Measurements from ENCODE around the gene ARPC1A.
"Not testable (repeated sequence)": the region's sequence is repeated elsewhere in the genome, so short reads cannot be mapped to it uniquely, and the experiment has no call there.

Gene ARPC1A

DNA sequence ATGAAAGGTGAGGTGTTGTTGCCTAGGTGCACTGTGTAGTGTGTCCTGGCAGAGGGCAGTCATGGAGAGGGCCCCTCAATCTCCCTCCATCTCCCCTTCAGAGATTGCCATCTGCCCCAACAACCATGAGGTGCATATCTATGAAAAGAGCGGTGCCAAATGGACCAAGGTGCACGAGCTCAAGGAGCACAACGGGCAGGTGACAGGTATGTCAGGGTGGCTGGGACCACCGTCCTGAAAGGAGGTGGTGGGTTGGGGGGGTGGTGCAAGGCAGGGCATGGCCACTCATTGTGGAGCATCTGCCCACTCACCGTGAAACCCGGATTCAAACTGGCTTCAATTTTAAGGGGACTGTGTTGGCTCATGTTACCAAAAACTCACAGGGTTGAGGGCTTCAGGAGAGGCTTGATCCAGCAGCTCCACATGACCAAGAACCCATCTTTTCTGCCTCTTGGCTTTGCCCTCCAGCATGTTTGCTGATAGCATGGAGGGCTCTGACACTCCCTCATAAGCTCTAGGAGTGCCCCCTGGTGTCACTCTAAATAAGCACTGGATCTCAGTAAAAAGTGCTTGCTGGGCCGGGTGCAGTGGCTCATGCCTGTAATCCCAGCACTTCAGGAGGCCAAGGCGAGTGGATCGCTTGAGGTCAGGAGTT is 61.0 kb downstream of the ARPC1A start:
- no peak for FAIRE-seq

DNA sequence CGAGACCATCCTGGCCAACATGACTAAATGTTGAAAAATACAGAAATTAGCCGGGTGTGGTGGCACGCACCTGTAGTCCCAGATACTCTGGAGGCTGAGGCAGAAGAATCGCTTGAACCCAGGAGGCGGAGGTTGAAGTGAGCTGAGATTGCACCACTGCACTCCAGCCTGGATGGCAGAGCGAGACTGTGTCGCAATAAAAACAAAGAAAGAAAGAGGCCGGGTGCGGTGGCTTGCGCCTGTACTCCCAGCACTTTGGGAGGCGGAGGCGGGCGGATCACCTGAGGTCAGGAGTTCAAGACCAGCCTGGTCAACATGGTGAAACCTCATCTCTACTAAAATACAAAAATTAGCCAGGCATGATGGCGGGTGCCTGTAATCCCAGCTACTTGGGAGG is 61.5 kb downstream of the ARPC1A start:
- not testable (repeated sequence) for DNase-seq (ENCODE audit: low spot score); FAIRE-seq

More for the DNA sequence above, 61.0 kb downstream of the ARPC1A start:
- DNase-seq (ENCODE audit: low spot score), result no peak

DNA sequence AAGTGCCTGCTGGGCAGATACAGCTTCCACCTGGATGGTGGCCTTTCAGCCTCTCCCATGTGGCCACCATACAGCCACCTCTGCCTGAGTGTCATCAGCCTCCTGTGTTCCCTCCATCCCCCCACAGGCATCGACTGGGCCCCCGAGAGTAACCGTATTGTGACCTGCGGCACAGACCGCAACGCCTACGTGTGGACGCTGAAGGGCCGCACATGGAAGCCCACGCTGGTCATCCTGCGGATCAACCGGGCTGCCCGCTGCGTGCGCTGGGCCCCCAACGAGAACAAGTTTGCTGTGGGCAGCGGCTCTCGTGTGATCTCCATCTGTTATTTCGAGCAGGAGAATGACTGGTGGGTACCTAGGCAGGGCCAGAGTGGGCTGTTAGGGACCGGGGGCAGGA is 62.2 kb downstream of the ARPC1A start:
- FAIRE-seq (no peak), DNase-seq (ENCODE audit: low spot score) (no peak)

DNA sequence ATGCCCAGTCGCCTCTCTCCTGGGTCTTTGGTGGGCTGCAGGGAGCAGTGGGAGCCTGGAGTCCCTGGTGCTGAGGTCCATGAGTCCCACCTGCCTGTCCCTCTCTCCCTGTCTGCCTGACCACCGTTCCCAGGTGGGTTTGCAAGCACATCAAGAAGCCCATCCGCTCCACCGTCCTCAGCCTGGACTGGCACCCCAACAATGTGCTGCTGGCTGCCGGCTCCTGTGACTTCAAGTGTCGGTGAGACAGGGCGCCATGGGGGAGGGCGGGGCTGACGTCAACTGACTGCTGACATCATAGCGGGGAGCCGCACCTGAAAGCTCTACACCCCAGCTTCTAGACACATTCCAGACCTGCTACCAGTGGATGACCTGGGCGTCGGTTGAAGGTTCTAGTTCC is 64.1 kb downstream of the ARPC1A start:
- DNase-seq (ENCODE audit: low spot score) (no peak), FAIRE-seq (no peak)

DNA sequence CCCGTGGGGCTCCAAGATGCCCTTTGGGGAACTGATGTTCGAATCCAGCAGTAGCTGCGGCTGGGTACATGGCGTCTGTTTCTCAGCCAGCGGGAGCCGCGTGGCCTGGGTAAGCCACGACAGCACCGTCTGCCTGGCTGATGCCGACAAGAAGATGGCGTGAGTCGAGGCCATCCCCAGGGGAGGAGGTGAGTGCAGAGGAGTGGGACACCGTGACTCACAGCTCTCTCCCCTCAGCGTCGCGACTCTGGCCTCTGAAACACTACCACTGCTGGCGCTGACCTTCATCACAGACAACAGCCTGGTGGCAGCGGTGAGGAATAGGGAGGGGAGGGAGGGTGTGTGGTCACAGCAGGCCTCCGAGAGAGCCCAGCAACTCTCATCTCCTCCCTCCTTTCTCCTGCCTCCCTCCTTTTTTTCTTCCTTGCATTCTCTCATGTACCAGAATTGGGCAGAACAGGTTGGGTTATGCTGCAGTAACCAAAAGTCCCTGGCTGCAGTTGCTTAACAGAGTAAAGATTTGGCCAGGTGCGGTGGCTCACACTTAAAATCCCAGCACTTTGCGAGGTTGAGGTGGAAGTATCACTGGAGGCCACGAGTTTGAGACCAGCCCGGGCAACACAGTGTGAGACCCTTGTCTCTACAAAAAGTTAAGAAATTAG is 65.4 kb downstream of the ARPC1A start:
- DNase-seq (ENCODE audit: low spot score) (no peak), FAIRE-seq (no peak)

DNA sequence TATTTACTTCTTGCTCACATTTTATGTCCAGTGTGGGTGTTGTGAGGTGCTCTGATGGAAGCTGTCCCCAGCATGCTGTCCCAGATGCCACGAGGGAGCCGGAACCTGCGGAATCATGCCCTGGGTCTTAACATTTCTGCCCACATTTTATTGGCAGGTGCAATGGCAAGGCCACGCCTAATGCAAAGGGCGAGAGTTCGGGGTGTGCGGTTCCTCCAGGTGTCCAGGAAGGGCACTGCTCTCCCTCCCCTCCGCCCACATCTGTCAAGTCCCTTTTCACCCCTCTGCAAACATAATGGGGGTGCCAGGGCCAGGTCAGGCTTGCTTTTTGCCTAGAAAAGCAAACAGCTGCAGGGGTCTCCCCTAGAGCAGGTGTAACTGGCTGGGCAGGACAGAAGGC is 66.3 kb downstream of the ARPC1A start:
- DNase-seq (ENCODE audit: low spot score), result no peak
- no peak for FAIRE-seq

DNA sequence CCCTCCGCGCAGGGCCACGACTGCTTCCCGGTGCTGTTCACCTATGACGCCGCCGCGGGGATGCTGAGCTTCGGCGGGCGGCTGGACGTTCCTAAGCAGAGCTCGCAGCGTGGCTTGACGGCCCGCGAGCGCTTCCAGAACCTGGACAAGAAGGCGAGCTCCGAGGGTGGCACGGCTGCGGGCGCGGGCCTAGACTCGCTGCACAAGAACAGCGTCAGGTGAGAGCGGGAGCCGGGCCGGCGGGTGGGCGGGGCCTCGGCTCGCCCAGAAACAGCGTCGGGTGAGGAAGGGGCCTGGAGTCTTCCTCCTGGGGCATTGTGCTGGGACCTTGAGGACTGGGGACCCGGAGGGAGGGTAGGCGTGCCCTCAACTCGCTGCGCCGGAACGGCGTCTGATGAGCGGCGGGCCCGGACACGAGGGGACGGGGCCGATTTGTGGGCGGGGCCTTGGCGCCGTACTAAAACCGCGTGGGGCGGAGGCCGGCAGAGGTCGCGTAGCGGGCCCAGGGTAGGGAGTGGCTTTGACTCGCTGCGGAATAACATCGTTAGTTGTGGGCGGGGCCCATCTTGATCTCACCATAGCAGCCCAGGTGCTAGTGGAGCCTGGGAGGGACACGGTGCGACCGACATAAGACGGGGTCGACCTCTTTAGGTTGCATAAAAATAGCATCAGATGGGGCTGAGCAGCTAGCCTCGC is 67.1 kb downstream of the ARPC1A start:
- FAIRE-seq, result no peak
- DNase-seq (ENCODE audit: low spot score), result no peak

DNA sequence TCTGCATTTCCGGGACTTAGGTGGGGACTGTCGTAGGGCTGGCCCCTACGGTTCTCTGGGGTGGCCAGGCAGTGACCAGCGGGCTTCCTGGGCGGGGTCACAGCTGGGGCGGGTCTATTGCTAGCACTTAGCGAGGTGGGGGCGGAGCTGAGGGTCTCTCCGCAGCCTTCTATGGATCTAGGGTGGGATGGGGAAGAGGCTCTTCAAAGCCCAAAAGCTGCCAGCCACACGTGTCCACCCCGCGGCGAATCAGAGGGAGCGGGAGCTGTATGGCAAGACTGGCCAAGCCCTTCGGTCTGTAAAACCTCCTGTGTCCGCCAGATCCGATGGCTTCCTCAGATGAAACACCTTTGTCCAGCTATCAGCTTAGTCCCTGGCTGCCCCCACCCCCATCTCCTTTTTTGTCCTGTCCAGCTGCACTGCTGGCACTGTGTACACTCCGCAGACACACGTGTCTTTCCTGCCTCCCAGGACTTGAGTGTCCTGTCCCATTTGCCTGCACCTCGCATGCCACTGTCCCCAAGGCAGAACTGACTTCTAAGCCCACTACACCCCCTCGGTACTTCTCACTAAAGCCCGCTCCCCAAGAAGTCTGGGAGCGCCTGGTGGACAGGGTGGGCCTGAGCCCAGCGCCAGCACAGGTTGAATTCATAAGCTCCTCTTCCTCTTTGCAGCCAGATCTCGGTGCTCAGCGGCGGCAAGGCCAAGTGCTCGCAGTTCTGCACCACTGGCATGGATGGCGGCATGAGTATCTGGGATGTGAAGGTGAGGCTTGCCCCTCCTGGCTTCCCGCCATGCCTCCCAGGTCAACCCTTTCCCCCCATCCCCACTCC is 67.9 kb downstream of the ARPC1A start:
- no peak for DNase-seq (ENCODE audit: low spot score)
- no peak for FAIRE-seq

DNA sequence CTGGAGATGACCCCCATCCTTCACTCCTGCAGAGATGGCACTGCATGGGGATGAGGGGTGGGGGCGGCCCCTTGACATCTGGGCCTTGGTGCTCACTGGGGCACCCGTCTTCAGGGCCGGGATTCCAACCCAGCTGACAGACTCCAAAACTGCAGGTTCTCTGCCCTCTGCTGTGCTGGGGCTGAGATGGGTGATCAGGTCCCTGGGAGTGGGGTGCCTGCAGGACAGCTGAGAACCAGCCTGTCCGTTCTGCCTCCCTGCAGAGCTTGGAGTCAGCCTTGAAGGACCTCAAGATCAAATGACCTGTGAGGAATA is 68.4 kb downstream of the ARPC1A start:
- DNase-seq (ENCODE audit: low spot score), result no peak
- peak; percentile 46 for FAIRE-seq

DNA sequence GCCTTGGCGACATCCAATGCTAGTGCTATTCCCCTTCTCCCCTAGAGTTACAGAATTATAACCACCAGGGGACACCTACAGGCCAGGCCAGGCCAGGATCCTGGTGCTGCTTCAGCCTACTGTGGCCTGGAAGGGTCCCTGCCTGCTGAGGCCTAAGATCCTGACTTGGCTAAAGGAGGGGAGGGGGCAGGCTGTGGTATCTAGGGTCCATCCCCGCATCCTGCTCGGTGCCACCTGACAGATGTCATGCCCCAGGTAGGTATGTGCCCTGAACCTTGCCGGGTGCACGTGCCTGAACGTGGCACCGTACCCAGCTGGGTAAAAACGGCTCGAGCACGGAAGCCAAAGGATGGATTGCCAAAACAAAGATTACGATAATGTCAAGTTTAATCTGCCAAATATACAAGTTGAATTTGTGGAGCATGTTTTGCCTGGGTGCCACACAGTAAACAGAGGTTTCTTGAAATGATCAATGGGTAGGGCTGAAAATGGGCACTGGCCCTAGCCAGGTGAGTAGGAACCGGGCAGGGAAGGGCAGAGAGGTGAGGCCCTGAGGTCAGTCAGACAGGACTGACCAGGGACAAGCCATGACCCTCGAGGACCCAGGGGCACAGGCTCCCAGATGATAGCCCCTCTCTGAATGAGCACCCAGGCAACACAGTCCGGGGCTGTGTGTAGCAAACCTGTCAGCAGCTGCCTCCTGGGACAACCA is 70.1 kb downstream of the ARPC1A start:
- DNase-seq (ENCODE audit: low spot score), result no peak
- peak; percentile 35 for FAIRE-seq

DNA sequence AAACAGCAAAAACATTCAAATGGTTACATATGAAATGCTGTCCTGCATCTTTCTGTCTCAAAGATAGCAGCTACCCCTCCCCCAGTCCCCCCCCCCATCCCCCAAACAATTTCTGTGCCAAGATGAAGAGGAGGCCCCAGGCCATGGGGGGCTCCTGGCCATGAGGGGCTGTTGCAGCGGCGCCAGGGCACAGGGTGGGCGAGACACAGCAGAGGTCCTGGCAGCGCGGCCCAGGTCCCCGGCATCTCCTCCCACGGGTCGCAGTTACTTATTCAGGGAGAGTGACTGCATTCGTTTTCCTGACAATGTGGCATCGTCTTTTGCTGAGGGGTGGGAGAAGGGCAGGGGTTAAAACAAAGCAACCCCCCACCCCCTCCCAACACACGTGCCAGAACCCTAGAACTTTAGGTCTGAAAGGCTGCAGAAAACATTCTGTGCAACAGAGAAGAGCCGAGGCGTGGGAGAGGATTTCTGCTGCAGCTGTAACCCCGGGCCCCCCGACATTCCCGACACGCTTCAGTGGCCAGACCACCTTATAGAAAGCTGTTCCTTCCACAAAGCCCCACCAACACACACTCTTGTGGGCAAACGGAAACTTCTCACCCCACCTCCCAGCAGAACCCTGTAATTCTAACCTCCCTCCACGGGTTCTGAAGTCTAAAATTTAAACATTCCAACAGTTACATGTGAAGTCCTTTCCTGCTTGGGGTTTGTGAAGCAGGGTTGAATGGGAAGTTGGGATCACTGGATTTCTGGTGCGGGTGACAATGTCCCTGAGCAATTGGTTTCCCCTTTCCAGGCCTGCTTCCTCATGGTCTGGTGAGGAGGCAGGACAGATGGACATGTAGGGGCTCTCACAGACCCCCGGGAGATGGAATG is 71.0 kb downstream of the ARPC1A start:
- no peak for DNase-seq (ENCODE audit: low spot score)
- no peak for FAIRE-seq

DNA sequence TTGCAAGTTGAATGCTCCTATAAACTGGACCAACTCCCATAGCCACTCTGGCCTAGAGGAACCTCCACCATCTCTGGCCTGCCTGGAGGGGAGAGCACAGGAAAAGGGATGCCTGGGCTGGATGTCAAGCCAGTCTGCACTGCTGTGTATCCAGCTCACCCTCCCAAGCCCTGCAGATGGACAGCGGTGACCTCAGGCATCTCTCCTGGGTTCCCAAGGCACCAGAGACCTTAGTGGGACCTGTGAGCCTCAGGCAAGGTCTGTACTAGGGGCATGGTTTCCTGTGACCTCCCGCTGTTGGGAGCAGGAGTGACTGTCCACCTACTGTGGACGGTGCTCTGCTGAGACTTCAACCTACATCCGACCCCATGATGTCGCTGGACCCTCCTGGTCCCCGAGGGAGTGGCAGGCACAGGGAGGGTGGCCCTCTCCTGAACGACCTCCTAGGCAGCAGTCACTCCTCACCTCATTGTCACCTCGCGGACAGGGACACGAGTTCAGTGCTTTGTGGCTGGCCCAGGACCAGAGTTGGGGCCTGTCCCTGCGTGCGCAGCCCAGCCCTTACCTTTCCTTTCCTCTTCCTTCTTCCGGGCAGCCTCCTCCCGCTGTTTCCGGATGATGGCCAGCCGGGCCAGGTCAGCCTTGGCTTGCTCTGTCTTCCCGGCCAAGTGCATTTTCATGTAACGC is 71.7 kb downstream of the ARPC1A start:
- peak; percentile 27 for FAIRE-seq
- DNase-seq (ENCODE audit: low spot score), result no peak

DNA sequence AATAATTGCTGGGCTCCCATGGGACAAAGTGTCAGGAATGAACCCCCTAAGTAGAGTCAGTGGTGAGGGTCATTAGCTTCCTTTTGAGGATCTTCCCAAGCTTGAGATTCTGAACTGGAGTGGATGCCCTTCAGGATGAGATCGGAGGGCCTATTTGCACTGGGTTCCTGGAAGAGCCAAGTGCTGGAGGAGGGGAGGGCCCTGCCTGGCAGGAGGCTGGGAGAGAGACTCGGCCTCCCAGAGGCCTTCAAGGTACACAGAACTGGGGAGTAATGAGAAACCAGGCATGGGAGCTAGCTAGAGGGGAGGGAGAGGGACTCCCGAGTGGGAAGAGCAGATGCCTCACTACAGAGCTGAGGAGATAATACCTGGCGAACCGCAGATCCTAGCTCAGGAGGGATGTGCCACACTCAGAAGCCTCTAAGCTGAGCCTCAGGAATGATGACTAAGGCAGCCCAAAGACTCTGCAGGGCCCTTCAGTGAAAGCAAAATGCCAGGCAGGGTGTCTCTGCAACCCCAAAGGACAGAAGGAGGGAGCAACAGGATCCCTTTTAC is 73.3 kb downstream of the ARPC1A start:
- FAIRE-seq (no peak), DNase-seq (ENCODE audit: low spot score) (no peak)

DNA sequence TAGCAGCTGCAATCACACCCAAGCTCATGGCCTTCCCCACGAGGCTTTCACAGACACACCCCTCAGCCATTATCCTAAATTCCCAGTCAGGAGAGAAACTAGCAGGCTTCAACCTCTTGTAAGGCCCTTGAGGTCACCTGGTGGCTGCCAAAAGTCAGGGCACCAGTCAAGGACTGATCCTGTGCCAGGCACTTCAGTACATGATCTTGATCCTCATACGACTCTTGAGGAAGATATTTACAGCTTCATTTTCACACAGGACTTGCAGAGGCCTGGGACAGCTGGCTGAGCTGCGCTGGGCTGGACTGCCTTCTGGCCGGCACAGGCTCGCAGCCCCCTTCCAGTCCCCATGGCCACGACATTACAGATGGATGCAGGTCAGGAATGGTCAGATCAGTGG is 73.9 kb downstream of the ARPC1A start:
- DNase-seq (ENCODE audit: low spot score), result no peak
- no peak for FAIRE-seq

DNA sequence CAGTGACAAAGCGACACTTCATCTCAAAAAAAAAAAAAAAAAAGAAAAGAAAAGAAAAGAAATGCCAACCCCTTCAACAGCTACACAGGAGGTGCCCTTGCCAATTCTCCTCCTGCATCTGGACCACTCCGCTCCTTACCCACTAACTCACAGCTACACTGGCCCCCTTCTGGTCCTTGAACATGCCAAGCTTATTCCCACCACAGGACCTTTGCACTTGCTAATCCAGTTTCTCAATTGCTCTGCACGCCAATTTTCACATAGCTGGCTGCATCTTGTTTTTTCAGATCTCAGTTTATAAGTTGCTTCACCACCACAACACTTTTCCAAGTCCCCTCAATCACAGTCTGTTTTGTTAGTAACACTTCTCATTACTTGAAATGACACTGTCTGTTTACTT is 77.2 kb downstream of the ARPC1A start:
- FAIRE-seq (no peak), DNase-seq (ENCODE audit: low spot score) (no peak)

DNA sequence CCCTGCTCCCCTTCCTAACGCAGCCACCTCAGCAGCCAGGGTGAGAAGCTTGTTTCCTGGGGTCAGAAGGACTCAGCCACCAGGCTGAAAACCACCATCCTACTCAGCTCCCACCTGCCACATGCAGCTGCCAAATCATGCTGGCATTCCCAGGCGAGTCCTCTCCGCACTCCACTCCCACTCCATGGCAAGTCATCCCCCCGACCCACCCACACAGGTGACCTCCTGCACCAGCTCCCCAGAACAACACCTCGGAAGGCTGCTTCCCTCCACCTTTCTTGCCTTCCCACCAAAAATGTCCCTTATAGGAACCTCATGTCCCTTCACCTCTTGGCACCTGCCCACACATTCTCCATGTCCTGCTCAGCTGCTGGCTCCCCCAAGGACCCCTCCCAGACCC is 78.1 kb downstream of the ARPC1A start:
- DNase-seq (ENCODE audit: low spot score) (no peak), FAIRE-seq (no peak)

DNA sequence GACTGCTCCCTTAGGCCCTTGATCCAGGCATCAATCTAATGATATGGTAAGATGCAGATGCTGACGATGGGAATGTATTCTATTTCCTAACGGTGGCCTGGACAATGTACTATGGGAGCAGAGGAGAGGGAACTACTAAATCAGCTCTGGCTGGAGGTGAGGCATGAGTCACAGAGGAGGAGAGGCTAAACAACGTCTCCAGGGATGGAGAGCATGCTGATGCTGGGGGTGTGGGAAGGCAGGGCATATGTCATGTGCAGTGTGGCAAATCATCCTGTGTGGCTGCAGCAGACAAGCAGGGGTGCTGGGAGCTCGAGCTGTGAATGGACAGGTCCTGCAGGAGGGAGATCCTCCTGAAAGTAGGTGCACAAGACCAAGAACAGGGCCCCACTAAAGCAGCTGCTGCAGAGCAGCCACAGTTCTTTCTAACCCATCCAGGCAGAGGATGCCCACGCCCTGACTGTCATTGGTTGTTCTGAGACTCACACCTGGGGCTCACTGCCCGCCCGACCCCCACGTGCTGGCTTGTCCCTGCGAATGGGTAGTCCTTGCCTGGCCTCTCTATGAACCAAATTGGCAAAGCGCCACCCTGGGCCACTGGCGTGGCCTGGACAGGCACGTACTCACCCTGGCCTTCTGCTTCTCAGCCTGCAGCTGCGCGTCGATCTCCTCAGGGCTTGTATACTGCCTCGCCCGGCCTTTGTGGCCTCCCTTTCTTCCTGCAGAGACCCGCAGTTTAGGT is 78.7 kb downstream of the ARPC1A start:
- no peak for FAIRE-seq
- no peak for DNase-seq (ENCODE audit: low spot score)

DNA sequence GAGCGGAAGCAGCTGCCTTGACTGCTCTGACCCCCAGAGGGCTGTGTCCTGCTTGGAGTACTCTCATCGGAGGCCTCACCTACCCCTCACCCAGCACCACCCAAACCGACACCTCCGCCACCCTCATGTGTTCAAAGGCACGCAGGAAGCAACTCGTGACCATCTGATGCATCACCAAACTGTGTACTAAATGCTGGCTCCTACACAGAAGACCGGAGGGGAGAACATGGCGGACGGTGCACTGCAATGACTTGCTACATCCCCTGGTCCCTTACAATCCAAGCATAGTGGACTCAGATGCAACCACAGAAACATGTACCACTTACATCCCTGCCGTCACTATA is 79.3 kb downstream of the ARPC1A start:
- FAIRE-seq (no peak), DNase-seq (ENCODE audit: low spot score) (no peak)

DNA sequence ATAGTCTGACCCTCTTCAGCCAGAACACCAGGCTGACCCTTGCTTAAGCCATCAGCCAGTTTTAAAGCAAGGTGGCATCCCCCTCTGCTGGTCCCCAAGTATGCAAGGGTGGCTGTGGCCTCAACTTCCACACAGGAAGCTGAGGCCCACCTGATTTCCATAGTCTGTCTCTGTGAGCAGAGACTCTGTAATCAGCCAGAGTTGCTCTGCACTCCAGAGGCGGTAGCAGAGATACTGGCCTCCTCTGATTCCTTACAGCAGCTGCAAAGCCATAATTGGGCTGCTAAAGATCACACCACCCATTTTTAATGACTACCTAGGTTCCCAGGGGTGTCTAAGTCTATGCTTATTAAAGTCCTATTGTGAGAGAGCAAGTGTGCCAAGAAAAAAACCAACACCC is 80.9 kb downstream of the ARPC1A start:
- FAIRE-seq, result no peak
- DNase-seq (ENCODE audit: low spot score), result no peak
